Measurements from ENCODE around the gene PDILT.
"Not testable (repeated sequence)": the region's sequence is repeated elsewhere in the genome, so short reads cannot be mapped to it uniquely, and the experiment has no call there.

The PDILT gene

GRCh38 chr16:20359997-20360396 is 44.5 kb downstream of the PDILT start:
- DNase-seq: no peak

DNA sequence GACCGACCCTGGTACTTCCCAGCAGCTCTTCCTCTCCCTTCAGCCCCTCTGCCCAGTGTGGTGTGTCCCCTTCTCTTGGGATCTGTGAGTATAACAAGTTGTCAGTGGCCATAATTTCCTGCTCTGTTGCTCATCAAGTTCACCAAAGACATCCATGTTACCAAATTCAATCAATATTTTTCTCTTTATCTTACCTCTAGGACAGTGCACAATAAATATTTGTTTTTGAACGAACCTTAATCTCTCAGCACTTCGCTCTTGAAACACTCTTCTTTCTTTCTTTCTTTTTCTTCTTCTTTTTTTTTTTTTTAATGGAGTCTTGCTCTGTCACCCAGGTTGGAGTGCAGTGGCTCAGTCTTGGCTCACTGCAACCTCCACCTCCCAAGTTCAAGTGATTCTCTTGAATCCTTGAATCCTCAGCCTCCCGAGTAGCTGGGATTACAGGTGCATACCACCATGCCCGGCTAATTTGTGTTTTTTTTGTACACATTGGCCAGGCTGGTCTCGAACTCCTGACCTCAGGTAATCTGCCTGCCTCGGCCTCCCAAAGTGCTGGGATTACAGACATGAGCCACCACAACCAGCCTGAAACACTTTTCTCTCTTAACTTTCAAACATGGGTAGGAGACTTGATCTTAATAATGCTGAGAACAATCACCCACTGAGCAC is 49.3 kb downstream of the PDILT start:
- DNase-seq: no peak

- DNase-seq: no peak
Measured at GRCh38 chr16:20353379-20353778, 51.2 kb downstream of the PDILT start.

DNA sequence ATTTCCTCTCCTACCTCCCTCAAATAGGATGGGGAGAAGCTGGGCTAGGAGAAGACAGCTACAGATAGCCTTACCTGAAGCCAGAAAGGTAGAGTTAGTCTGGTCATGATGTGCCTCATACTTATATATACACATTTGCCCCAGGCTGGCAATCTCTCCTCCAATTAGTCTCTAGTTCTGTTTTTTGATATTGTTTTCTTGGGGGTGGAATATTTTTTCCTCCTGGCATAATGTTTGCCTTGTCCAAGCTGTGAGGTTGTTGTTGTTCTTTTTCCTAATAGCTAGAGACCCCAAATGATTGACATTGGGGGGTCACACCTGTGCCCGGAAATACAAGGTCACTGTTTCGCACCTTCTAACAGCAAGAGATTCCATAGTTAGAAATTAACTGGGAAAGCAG is 51.9 kb downstream of the PDILT start, which contains the start of gene UMOD:
Gene UMOD (minus strand): TSS at position 101 of the 400 bp plus-strand sequence. CDS start 1,978 bp downstream, outside the sequence.
- no peak for DNase-seq

- DNase-seq: no peak
Measured at GRCh38 chr16:20349615-20350014, 54.9 kb downstream of the PDILT start.

DNA sequence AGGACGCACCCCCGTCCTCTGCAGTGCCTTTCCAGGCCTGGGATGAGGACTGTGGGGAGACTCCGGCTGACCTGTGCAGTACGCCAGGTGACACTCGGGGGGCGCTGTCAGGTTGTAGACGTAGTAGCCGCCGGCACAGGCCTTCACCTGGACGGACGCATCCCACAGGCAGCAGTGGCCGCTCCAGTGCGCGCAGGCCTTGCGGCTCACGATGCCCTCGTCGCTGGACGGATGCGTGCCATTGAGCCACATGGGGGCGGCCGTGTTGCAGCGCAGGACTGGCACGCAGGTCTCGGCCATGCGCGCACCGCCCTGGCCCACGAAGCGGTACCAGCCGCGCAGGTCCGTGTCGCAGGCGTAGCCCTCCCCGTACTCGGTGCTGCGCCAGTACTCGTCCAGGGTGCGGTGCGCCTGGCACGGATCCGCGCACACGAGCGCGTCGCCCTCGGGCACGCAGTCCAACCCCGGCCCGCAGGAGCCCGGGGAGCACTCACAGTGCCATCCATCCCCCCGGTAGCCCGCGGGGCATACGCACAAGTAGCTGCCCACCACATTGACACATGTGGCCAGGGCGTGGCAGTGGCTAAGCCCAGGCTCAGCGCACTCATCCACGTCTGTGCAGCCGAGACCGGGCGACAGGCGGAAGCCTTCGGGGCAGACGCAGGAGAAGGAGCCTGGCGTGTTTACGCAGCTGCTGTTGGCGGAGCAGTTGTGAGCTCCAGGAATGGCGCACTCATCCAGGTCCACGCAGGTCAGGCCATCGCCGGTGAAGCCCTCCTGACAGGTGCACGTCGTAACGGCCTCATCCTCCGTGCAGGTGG is 56.0 kb downstream of the PDILT start:
- DNase-seq: no peak

DNA sequence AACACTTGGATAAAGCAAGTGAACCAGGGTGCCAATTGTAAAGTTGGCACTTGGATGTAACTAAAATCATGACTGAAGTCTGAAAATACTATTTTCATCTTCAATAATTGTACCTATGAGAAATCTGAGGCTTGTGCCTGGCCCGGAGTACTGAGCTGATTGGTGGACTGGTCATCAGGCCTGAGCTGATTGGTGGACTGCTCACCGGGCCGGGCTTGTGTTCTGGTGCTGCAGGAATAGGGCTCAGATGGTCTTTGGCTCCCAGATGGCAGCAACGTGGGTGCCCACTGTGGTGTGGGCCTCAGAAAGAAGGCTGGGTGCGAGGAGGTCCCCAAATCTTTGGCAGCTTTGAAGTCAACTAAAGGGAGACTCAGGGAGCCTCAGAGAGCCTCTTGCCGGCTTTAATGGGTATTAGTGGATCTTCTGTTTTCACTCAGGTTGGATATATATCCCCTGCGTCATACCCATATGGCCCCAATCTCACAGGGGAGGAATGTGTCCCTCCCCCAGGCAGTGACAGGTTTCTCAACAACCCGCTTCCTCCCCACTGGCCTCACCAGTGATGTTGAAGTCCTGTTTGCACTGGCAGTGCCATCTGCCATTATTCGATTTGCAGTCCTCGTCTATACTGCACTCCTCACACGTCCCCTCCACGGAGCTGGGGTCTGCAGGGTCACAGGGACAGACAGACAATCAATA is 56.7 kb downstream of the PDILT start:
- no peak for DNase-seq

DNA sequence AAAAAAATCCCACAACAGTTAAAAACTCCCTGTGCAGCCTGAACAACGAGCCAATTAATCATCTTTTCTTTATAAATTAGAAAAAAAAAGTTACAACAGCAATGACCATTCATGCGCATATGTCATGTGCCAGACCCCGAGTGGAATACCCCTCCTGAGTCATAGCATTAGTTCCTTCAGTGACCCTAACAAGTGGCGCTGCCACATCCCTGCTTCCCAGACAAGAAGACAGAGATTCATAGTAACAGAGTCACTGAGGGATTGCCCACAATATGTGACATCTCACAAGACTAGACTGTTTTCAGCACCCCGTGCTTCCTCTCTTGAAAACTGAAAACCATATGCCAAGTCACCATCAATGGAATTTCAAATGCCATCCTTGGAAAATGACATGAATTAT is 59.9 kb downstream of the PDILT start:
- no peak for DNase-seq

DNA sequence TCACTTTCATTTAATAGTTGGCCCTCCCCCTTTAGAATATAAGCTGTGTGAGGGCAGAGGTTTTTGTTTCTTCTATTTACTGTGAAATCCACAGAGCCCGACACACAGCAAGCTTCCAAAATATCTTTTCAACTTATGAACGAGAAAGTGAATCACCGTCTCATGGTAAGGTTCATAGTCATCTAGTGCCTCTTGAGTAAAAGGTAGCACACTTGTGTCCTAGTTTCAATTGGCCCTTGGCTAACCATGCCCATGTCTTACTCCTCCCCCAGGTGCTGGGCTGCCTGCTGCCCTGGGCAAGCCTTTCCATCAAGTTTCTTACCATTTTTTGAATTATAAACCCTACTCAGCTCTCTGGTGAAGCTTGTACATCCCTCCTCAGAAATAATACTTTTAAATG is 64.8 kb downstream of the PDILT start:
- no peak for DNase-seq

GRCh38 chr16:20336955-20337354 is 67.6 kb downstream of the PDILT start:
- no peak for DNase-seq

GRCh38 chr16:20334396-20334795 is 70.1 kb downstream of the PDILT start:
- no peak for DNase-seq

DNA sequence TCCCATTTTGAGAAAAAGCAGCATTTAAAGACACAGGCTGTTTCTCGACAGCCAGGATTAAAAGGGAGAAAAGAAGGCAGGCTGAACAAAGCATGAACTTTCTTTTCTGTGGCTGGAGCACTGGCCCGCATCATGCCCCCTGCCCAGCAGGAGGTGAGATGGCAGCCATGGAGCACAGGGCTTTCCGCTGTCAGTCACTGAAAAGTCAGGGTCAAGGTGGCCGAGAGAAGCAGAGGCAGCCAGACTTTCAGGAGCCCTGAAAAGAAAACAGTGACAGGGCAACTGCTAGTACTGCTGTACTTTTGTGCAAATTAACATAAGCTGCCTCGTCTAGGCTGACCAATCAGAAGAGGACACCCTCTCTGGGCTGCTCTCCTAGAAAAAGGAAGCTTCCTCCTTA is 71.4 kb downstream of the PDILT start:
- DNase-seq: no peak

GRCh38 chr16:20332411-20332810 is 72.1 kb downstream of the PDILT start:
- DNase-seq: no peak

- DNase-seq: no peak
Measured at GRCh38 chr16:20331635-20332034, 72.9 kb downstream of the PDILT start.

GRCh38 chr16:20329392-20330138 is 75.0 kb downstream of the PDILT start:
- no peak for DNase-seq

- no peak for DNase-seq
Measured at GRCh38 chr16:20327444-20328041, 77.0 kb downstream of the PDILT start, which contains the start of gene GP2. GP2 (minus strand) TSS chr16:20327513; CDS start chr16:20326431, 1,082 bp downstream.

DNA sequence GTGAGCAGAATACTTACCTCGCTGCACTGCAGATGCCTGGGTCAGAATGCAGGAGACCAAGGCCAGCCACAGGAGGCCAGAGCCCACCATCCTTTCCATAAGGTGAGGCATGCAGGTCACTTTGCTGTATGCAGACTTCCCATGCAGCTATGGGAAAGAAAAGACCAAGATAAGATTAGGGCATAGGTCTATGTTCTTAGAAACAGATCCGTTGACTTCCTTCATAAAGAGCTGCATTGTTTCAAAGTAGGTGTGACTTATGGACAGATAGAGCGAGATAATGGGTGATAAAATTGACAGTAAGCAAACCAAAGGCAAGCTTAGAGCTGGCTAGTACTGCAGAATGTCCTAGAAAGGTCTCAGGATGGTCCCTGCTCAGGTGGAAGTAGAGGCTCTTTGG is 78.2 kb downstream of the PDILT start:
- DNase-seq: no peak

DNA sequence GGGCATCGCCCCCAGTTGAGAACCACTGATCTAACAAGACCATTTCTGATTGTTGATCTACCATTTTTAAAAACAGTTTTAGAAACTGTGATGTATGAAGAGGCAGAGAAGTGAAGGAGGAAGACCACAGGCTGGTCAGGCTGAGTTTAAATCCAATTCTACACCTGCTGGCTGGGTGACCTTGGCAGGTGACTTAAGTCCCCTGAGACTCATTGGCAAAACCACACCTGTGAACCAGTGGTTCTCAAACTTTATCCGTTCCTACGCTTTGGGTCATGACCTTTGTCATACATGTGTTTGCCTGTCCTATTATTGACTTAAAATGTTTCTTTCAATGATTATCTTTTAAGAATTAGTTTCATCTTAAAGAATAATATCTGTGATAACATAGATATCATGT is 79.5 kb downstream of the PDILT start:
- no peak for DNase-seq

- DNase-seq: no peak
Measured at GRCh38 chr16:20323591-20324117, 80.9 kb downstream of the PDILT start.

DNA sequence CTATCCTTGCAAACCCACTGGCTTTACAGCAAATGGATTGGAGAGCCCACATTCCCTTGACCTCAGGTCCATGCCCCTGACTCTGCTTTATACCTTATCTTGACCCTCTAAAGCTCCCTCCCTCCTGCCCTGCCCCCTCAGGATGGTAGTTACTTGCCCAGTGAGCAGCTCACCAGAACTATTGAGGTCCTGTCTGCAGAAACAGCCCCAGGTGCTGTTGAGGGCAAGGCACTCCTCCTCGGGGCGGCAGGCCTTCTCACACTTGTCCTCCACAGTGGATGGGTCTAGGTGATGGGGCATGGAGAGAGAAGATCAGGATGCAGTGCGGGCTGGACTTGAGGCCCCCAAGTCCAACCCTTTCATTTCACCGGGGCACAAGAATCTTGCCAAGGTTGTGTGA is 81.8 kb downstream of the PDILT start:
- DNase-seq: no peak

DNA sequence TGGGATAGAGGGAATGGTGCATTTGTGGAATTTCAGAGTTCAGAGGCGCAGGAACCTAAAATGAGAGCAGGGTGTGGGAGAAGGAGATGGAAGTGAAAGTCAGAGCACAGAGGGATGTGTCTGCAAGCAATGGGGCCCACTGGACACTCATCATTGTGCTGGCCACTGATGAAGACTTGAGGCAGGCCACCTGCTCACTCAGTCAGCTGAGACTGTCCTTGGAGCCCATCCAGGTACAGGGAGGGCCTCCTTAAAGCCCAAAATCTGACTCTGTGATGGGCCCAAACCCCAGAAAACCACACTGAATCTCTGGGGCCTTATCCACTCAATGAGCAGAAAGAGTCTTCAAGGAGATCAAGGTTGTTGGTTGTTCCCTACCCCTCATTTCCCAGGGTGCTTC is 82.9 kb downstream of the PDILT start:
- no peak for DNase-seq

DNA sequence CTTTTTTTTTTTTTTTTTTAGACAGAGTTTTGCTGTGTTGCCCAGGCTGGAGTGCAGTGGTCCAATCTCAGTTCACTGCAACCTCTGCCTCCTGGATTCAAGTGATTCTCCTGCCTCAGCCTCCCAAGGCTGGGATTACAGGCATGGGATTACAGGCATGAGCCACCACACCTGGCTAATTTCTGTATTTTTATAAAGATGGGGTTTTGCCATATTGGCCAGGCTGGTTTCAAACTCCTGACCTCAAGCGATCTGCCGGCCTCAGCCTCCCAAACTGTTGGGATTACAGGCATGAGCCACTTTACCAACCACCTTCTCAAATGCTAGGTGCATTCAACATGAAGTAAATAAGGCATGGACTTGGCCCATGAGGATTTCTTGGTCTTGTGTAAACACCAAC is 83.5 kb downstream of the PDILT start:
- not testable (repeated sequence) for DNase-seq
